ENCODE measurements around the gene ATP13A1.
A peak's percentile ranks its signal among the peaks of the same experiment; 100 is the strongest.

ATP13A1 gene

DNA sequence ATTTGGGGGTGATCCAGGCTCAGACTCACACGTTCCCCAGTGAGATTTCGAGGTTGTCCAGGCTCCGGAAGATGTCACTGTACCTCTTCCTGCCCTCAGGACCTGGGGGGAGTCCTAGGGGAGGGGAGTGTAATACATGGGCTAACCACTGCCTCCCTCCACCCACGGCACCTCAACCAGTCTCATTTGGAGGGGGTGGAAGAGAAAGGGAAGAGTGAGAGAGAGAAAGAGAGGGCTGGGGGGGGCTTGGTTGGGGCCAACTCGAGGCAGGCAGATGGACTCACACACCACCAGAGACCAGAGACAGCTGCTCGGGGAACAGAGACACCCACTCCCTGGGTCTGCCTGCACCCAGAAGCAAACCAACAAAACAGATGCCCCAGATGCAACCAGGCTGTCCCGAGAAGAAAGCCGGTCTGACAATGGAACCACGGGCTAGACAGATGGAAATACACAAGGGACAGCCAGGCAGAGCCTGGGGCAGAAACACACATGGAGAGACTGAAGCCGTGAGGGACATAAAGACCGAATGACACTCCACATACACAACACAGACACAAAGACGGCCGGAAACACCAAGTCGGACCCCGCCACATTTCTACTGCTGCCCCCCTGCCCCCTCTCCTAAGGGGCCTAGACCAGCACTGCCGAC is 20.8 kb downstream of the ATP13A1 start:
- DNase-seq (ENCODE audit: extremely low read depth, low read depth) = no peak

DNA sequence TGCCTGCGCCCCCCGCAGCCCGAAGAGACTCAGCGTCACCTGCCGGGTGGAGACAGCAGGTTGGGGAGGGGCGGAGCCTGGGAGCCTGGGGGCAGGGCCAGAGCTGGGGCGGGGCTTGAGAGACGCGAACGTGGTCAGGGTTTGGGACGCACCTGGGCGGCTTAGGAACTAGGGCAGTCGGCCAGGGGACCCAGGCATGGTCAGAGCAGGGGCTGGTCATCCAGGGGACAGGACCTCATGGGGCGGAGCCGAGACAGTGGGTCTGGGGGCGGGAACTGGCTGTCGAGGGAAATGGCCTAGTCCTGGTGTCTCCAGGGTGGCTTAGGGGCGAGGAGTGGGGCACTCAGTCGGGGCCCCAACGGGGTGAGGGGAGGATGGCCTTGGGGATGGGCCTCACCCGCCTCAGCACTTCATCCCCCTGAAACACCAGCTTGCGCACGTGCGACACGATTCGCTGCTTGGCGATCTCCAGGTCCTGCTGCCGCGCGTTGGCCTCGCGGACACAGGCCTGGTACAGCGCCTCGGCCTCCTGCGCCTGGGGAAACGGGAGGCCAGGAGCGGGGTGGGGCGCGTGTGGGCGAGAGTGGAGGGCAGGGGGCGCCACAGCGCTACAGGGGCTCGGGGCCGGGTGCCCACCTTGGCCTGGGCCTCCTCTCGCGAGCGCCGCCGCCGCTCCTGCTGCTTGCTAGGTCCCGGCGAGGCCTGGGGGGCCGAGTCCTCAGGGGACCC is 25.8 kb downstream of the ATP13A1 start:
- no peak overlapping the region for H3K4me3 ChIP-seq (replicated peaks; ENCODE audit: low read depth, low read length)
- DNase-seq (ENCODE audit: extremely low read depth, low read depth) = no peak
- TF ChIP-seq, protein P1, sequence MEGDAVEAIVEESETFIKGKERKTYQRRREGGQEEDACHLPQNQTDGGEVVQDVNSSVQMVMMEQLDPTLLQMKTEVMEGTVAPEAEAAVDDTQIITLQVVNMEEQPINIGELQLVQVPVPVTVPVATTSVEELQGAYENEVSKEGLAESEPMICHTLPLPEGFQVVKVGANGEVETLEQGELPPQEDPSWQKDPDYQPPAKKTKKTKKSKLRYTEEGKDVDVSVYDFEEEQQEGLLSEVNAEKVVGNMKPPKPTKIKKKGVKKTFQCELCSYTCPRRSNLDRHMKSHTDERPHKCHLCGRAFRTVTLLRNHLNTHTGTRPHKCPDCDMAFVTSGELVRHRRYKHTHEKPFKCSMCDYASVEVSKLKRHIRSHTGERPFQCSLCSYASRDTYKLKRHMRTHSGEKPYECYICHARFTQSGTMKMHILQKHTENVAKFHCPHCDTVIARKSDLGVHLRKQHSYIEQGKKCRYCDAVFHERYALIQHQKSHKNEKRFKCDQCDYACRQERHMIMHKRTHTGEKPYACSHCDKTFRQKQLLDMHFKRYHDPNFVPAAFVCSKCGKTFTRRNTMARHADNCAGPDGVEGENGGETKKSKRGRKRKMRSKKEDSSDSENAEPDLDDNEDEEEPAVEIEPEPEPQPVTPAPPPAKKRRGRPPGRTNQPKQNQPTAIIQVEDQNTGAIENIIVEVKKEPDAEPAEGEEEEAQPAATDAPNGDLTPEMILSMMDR (IDR thresholded peaks at IDR 0.05; ENCODE audit: low read depth, low read length, missing control alignments) = no peak

More for the DNA sequence above, 20.8 kb downstream of the ATP13A1 start:
- TF ChIP-seq, protein P1 (IDR thresholded peaks at IDR 0.05; ENCODE audit: low read depth, low read length, missing control alignments) = no peak
- peak overlapping the region; percentile 82 for H3K4me3 ChIP-seq (replicated peaks; ENCODE audit: low read depth, low read length)

DNA sequence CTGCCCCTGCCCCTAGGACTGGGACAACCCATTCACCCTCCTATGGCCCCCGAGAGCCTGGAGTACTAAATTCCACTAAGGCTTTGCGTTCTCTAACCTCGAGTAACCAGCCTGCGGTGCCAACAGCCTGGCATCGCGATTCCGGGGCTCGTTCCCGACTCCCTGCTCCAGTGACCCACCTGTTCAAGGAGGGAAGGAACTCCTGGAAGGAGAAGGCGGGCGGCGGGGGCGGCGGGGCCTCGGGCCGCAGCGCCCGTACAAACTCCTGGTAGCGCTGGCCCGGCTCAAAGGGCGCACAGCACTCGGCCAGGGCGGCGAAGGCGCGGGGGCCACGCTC is 26.3 kb downstream of the ATP13A1 start:
- DNase-seq (ENCODE audit: extremely low read depth, low read depth) = no peak

DNA sequence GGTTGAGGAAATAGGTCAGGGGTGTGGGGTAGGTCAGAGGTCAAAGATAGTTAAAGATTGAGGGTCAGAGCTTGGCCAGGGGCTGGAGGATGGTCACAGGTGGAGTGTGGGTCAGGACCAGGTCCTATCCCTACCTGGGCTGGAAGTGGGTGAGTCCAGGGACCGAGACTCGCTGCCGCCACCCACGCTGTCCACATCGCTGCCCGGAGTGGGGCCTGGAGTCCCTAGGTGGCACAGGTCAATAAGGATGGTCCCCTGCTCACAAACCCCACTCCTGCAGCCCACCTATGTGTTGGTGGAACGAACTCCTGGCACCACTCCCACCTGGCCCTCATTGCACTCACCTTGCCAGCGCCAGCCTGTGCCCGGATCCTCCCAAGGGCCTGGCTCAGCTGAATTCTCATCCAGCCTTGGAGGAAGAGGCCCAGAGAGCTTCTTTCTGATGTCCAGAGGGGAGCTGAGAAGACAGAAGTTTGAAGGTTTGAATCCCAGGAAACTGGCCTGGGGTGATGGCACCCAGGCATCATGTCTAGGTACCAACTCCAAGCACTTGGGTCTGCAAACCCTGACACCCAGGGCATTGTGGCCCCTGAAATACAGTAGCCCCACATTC is 26.8 kb downstream of the ATP13A1 start:
- DNase-seq (ENCODE audit: extremely low read depth, low read depth) = no peak
- no peak overlapping the region for H3K4me3 ChIP-seq (replicated peaks; ENCODE audit: low read depth, low read length)
- TF ChIP-seq, protein P1 (IDR thresholded peaks at IDR 0.05; ENCODE audit: low read depth, low read length, missing control alignments) = no peak

More for the DNA sequence above, 26.3 kb downstream of the ATP13A1 start:
- TF ChIP-seq, protein P1 (IDR thresholded peaks at IDR 0.05; ENCODE audit: low read depth, low read length, missing control alignments) = no peak
- no peak overlapping the region for H3K4me3 ChIP-seq (replicated peaks; ENCODE audit: low read depth, low read length)

DNA sequence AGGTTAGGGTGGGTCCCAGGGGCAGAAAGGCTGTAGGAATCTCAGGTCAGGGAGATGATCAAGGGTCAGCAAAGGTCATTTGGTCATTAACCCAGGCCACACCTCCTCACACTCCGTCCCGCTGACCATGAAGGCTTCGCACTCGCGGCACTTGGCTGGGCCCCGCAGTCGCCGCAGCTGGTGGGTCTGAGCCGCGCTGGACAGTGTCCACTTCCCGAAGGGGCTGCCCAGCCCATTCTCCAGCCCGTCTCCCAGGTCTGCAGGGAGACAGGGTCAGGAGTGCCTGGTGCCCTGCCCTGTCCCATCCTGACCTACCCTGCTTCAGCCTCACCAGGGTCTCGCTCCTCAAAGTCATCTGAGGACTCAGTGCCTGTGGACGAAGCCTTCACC is 28.2 kb downstream of the ATP13A1 start:
- H3K4me3 ChIP-seq (replicated peaks; ENCODE audit: low read depth, low read length) = no peak overlapping the region
- TF ChIP-seq, protein P1 (IDR thresholded peaks at IDR 0.05; ENCODE audit: low read depth, low read length, missing control alignments) = no peak
- no peak for DNase-seq (ENCODE audit: extremely low read depth, low read depth)

DNA sequence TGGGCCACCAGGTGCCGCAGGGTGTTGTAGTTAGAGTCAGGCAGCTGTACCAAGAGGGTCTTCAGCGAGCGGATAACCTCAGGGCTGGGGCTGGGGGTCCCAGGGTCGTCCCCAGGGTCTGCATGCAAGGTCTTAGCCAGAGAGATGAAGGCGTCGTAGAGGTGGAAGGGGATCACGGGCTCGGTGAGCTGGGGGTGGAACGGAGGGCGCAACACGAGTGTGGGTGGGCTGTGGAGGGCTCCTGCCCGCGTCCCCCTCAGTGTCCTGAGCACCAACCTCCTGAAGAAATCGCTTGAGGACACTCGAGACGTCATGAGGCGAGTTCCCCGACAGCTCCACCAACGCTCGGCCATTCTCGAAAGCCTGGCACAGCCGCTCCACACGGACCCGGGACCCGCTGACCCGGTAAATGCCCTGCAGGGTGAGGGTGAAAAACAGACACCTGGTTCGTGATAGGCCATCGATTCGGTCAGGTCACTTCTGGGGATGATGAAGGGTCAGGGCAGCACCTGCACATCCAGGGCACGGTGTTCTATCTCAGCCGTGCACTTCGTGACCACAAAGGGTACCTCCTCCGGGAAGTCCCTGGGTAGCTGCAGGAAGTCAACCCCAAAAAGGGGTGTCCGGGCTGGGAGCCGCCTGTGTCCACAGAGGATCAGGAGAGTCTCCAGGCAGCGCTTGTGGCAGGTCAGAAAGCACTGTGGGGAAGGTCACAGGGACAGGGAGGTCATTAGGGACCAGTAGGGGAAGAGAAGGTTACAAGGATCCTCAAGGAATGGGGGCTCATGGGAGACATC is 28.8 kb downstream of the ATP13A1 start:
- no peak overlapping the region for H3K4me3 ChIP-seq (replicated peaks; ENCODE audit: low read depth, low read length)
- TF ChIP-seq, protein P1 (IDR thresholded peaks at IDR 0.05; ENCODE audit: low read depth, low read length, missing control alignments) = no peak
- DNase-seq (ENCODE audit: extremely low read depth, low read depth) = no peak

All from HFF-Myc (cell line).